Hematopoietic multipotent progenitor cell treated with erythropoietin and hydrocortisone succinate and interleukin-3 and kit ligand, for 15 days (in vitro differentiated cells): ENCODE measurements around the gene CSDE1.

Source experiments
- DNase-seq: peaks from one replicate; pipeline ENCODE4 v3.0.0-alpha.2; 2015; ENCODE audit warnings: low spot score

The CSDE1 gene

GRCh38 chr1:114749835-114750234, 7.9 kb downstream of the CSDE1 start:
- no peak for DNase-seq

DNA sequence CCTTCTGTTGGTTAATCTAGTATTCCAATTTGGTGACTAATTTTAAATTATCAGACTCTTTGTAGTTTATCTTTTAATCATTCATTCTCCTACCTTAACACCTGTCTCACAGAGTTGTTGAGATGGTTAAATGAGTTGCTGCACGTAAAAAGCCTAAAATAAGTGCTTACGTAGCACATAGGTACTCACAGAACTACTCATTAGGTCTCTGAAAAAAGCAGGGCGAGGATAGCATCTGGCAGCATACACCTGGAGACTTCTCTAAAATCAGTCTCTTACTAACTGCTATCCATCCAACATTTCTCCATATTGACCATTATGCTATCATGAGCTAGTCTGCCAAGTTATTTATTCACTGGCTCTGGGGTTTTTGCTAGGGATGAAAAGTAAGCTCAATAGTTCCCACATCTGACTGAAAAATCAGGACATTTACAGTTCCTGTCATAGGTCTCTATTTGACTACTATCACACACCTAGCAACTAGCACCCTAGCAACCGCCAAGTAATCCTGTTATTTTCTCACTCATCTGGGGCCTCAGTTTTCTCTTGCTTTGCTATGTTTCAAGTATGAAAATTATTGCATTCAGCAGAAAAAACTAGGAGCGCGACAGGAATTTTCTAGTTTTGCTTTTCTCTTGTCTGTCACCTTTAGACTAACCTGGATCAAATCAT, 11.2 kb downstream of the CSDE1 start:
- no peak for DNase-seq

DNA sequence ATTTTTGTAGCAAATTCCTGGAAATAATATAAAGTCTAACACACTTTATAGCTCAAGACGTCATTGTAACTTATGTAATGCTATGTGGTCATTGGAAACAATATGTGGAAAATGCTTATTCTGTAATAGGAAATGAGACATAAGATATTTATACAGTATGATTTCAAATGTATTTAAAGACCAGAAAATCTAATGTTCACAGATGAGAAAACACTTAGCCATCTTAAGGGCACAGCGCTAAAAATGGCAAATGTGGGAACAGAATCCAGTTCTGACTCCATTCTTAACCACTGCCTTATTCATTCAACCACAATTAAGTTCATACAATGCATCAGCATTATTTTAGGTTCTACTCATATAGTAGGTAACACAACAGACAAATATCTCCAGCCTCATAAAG, 12.5 kb downstream of the CSDE1 start:
- DNase-seq, result no peak

- no peak for DNase-seq
Measured at GRCh38 chr1:114741963-114742746, 15.6 kb downstream of the CSDE1 start.

DNA sequence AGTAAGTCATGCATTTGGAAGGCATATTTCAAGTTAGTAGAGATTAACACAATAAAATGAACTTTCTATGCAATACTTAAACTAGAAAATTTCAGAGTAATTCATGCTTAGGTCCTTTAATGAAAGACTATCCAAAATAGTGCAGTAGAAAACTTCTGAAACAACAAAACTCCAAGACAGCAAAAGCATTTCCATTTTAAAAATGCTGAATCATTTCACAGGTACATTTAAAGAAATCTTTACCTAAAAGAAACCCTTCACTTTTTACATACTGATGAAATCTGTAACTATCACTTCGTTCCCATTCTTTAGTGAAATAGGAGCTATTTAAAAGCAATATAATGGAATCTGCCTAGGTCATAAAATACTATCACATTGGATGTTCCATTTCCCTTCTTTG, 17.5 kb downstream of the CSDE1 start:
- no peak for DNase-seq

DNA sequence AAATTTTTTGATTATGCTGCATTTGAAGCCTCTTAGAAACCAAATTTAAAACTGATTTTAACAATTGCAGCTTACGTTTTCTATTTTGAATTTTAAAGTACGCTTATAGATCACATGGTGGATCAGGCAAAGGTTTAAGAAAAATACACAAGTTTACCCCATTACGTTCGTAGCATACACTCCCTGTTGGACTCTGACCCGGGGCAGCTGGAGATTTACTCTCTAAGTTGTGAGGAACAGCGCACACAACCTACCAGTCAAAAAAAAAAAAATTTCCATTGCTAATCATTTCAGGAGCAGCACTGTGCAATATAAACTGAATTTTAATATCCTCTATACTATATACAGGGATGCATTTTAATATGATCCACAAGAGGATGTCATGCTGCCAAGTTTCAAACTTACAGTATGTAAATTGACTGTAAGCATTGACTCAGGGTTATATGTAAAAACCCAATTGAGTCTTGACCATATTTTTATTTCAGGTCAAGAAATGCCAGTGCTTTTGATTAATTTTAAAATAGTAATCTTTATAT, 20.4 kb downstream of the CSDE1 start:
- DNase-seq, result no peak

GRCh38 chr1:114735479-114735878, 22.3 kb downstream of the CSDE1 start:
- no peak for DNase-seq

DNA sequence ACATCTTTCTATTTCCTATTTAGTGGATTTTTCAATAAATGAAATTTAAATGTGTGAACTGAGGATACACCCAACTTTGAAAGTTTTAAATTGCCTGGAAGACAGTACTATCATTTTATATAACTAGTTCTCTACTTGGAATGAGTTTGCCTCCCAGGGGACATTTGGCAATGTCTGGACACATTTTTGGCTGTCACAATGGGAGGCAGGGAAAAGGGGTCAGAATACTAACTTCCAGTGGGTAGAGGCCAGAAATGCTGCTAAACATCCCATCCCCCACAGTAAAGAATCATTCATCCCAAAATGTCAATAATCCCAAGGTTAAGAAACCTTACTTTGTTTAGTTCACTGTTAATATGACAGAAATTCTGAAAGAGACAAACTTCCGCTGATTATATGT, 28.0 kb downstream of the CSDE1 start:
- no peak for DNase-seq

- DNase-seq, result no peak
Measured at GRCh38 chr1:114728553-114728952, 29.2 kb downstream of the CSDE1 start.

DNA sequence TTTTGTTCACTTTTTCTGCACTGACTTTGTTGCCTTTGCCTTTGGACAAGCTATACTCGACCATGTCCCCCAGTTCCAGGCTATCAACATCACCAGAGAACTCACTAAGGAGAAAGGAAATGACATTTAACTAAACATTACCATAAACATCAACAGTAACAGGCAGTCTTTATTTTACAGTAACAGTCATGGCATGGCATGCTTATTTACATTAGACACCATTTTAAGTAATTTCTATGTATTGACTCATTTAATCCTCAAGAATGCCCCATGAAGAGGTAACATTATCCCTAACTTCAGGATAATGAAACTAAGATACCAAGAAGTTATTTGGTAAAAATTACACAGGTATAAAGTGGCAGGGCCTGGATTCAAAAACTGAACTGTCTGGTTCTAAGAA, 32.6 kb downstream of the CSDE1 start:
- no peak for DNase-seq

DNA sequence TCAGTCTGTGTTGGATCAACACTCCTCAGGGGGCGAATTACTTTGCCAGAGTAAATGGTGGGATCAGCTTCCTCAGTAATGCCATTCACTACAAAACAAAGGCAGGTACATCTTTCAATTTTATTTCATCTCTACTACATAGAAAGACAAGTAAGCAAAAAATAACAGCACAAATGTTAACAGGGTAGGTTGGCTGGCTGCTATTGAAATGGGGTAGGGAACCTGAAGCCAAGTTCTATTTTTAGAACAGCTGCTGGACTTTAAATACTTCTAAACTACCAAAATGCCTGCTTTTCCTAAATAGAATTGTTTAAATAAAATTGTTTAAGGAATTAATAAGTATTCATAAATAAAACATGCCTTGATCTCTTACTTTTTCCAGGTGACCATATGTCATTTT, 33.9 kb downstream of the CSDE1 start:
- no peak for DNase-seq

DNA sequence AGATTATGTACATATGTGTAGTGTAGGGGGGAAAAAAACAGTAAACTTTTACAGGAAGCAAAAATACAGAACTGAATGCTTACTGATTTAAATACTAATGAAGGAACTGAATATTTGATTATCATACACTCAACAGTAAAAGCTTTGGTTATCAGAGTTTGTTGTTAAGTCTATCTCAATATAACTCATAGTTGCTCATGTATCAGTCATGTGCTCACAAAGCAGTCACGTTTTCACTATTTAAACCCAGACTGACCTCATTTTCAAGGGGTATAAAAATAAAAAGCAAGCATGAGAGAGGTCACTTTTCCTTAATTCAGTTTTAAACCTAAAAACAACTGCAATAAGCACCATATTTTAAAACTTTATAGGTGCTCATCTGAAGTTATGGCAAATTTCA, 34.3 kb downstream of the CSDE1 start:
- DNase-seq, result no peak

DNA sequence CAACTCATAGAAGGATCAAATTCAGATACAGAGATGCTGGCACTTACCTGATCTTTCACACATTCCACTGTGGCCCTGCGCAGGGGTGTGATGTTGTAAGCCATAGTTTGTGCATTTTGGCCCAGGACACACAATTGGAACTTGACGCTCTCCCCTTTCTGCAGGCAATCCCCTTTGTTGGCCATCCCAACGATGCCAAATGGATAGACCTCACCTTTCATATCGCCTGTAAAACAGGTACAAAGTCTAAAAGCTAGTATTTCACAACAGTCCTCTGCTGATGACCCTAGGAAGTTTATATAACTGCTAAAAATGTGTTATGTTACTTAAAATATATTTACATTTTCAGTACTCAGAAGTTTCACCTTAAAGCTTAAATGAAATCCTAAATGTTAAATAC, 37.3 kb downstream of the CSDE1 start:
- DNase-seq, result no peak

GRCh38 chr1:114719424-114719787, 38.4 kb downstream of the CSDE1 start:
- DNase-seq, result no peak

GRCh38 chr1:114718661-114719423, 38.9 kb downstream of the CSDE1 start:
- DNase-seq, result no peak

GRCh38 chr1:114716304-114717170, 41.2 kb downstream of the CSDE1 start, which contains the start of gene NRAS:
NRAS (minus strand) TSS chr1:114716771; CDS start chr1:114716160, 611 bp downstream.
- peak; percentile 94 for DNase-seq

GRCh38 chr1:114715952-114716303, 41.9 kb downstream of the CSDE1 start:
- DNase-seq, result no peak

- DNase-seq, result no peak
Measured at GRCh38 chr1:114712977-114713376, 44.8 kb downstream of the CSDE1 start.

GRCh38 chr1:114710360-114710759, 47.4 kb downstream of the CSDE1 start:
- DNase-seq, result no peak

- no peak for DNase-seq
Measured at GRCh38 chr1:114707604-114708003, 50.2 kb downstream of the CSDE1 start.

DNA sequence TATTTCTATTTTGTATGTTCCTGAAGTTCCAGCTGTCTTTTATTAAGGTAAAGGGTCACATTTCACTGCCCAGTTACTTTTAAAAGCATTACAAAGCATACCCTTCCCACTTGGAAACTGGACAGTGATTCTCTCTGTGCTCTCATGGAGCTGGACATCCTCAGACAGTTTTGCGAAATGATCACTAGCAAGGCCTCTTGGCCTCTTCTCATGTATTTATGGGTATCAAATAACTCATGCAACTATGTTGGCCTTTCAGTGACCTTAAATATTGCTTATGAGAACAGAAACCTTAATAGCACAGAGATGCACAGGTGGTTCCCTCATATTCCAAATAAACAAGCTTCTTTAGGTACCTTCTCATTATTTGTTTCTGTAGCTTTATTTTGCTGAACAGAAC, 54.5 kb downstream of the CSDE1 start:
- DNase-seq, result no peak

DNA sequence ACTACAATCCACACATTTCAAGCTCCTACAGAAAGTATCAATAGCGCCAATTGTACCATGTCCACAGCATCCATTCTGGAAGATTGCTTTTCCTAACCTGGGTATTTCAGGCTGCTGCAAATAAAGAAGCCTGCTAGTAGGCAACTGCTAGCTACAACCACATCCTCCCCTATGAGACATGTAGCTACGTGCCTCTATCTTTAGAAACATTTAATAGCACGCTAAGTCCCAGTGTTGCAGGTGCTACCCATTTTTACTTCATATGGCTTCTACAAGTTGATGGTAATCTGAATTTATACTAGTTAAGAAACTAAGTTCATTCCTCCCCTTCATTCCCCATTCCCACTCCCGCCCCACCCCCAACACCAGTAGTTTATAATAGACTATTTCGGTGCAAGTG, 55.0 kb downstream of the CSDE1 start:
- DNase-seq, result no peak
